IPS DF 4.7 (cell line): ENCODE results near the gene MBD3.
"Not testable (repeated sequence)": the region's sequence is repeated elsewhere in the genome, so short reads cannot be mapped to it uniquely, and the experiment has no call there.

Source experiments
- DNase-seq: peaks from one replicate; pipeline ENCODE4 v3.0.0-alpha.2; 2013; ENCODE audit warnings: low spot score; ENCODE audit errors: extremely low read depth

The MBD3 gene

GRCh38 chr19:1540365-1540925 is 52.2 kb downstream of the MBD3 start:
- DNase-seq, result no peak

GRCh38 chr19:1539749-1540148 is 52.9 kb downstream of the MBD3 start:
- not testable (repeated sequence) for DNase-seq

GRCh38 chr19:1538978-1539377 is 53.7 kb downstream of the MBD3 start:
- no peak for DNase-seq

GRCh38 chr19:1535699-1536098 is 57.0 kb downstream of the MBD3 start:
- not testable (repeated sequence) for DNase-seq

- no peak for DNase-seq
These were observed 57.7 kb downstream of the MBD3 start for GRCh38 chr19:1534972-1535371.

- no peak for DNase-seq
These were observed 59.0 kb downstream of the MBD3 start for GRCh38 chr19:1533510-1534150.

GRCh38 chr19:1532003-1532402 is 60.7 kb downstream of the MBD3 start:
- DNase-seq, result no peak

- DNase-seq, result no peak
These were observed 61.1 kb downstream of the MBD3 start for GRCh38 chr19:1531587-1531986.

GRCh38 chr19:1530856-1531255 is 61.8 kb downstream of the MBD3 start:
- DNase-seq, result not testable (repeated sequence)

- DNase-seq, result no peak
These were observed 63.2 kb downstream of the MBD3 start for GRCh38 chr19:1529430-1529816.

GRCh38 chr19:1528596-1529429 is 63.9 kb downstream of the MBD3 start:
- DNase-seq, result no peak

GRCh38 chr19:1527650-1528309 is 64.9 kb downstream of the MBD3 start:
- DNase-seq, result no peak

- no peak for DNase-seq
These were observed 65.6 kb downstream of the MBD3 start for GRCh38 chr19:1526979-1527649.

GRCh38 chr19:1526066-1526778 is 66.4 kb downstream of the MBD3 start:
- DNase-seq, result no peak

GRCh38 chr19:1525343-1525742 is 67.3 kb downstream of the MBD3 start:
- no peak for DNase-seq

- DNase-seq, result no peak
These were observed 67.7 kb downstream of the MBD3 start for GRCh38 chr19:1524972-1525325.

- DNase-seq, result no peak
These were observed 68.2 kb downstream of the MBD3 start for GRCh38 chr19:1524287-1524971.
